HFFc6 (cell line): ENCODE measurements around the gene PLEKHH1. TPM values are rescaled to one million over a fixed set of nuclear protein-coding genes. Genes with fewer than 3 reads are reported as not detected.
"Not testable (repeated sequence)": the region's sequence is repeated elsewhere in the genome, so short reads cannot be mapped to it uniquely, and the experiment has no call there.

Source experiments
- DNase-seq: peaks from one replicate; pipeline ENCODE4 v3.0.0-alpha.2; 2018
- H3K27ac Mint-ChIP-seq: 2 replicates; pipeline ENCODE4 v1.8.0; 2020; ENCODE audit warnings: mild to moderate bottlenecking, mixed read lengths
- H3K27me3 Mint-ChIP-seq: 2 replicates; pipeline ENCODE4 v1.8.0; 2021; ENCODE audit warnings: mild to moderate bottlenecking, moderate library complexity, mixed read lengths; ENCODE audit not compliant: insufficient read depth
- H3K36me3 Mint-ChIP-seq: 2 replicates; pipeline ENCODE4 v1.8.0; 2021; ENCODE audit warnings: low read depth, mixed read lengths
- H3K4me1 Mint-ChIP-seq: 2 replicates; pipeline ENCODE4 v1.8.0; 2020; ENCODE audit warnings: low read depth, mixed read lengths
- H3K4me3 Mint-ChIP-seq: 2 replicates; pipeline ENCODE4 v1.8.0; 2020; ENCODE audit warnings: mild to moderate bottlenecking, moderate library complexity, mixed read lengths
- H3K9me3 Mint-ChIP-seq: 2 replicates; pipeline ENCODE4 v1.8.0; 2020; ENCODE audit warnings: mild to moderate bottlenecking, mixed read lengths
- CTCF ChIP-seq: fragments of 200-600 bp; sonication (generic); IDR thresholded peaks from 2 replicates; pipeline ENCODE4 v1.5.0; 2021; ENCODE audit warnings: antibody characterized with exemption, mild to moderate bottlenecking
- total RNA-seq, 6 experiments: library from RNA; stranded (reverse); fragmentation: NEBNext Ultra II Directional; extraction: Animal tissue kit (Norgen Biotek cat#: 25700); gene quantifications; 2 replicates in 1 of 6; 3 replicates in 5 of 6; pipeline ENCODE4 v1.2.3, GENCODE V29; 2021

Gene PLEKHH1
- total RNA-seq, 6 experiments from 2014 or later, result 0.10 to 0.28 (median 0.19) TPM

DNA sequence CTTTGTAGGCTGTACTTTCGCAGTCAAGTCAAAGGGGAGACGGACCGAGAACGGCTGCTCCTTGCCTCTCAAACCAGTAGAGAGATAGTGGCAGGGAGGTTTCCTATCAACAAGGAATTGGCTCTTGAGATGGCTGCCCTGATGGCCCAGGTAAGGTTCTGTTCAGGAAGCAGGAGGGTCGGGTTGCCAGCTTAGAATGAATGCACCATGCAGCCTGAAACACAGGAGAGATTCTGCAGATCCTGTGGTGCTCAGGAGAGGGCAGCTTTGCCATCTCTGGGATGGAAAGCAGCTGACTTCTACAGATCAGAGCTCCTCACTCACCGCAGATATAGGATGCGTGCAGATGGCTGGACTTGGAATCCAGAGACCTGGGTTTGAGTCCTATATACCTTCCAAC lies 49.0 kb downstream of the PLEKHH1 start:
- H3K4me3 Mint-ChIP-seq, result no peak overlapping the region
- TF ChIP-seq CTCF, result no peak; the same call in 1 of the 2 replicates
- no peak overlapping the region for H3K27ac Mint-ChIP-seq
- no peaks in the 10 kb centered on the region for H3K36me3 Mint-ChIP-seq
- H3K27me3 Mint-ChIP-seq, result peaks cover 11% of the 10 kb centered on the region
- H3K9me3 Mint-ChIP-seq, result no peaks in the 10 kb centered on the region
- peaks cover 7% of the 10 kb centered on the region; the same call in 1 of the 2 replicates for H3K4me1 Mint-ChIP-seq
- no peak for DNase-seq

DNA sequence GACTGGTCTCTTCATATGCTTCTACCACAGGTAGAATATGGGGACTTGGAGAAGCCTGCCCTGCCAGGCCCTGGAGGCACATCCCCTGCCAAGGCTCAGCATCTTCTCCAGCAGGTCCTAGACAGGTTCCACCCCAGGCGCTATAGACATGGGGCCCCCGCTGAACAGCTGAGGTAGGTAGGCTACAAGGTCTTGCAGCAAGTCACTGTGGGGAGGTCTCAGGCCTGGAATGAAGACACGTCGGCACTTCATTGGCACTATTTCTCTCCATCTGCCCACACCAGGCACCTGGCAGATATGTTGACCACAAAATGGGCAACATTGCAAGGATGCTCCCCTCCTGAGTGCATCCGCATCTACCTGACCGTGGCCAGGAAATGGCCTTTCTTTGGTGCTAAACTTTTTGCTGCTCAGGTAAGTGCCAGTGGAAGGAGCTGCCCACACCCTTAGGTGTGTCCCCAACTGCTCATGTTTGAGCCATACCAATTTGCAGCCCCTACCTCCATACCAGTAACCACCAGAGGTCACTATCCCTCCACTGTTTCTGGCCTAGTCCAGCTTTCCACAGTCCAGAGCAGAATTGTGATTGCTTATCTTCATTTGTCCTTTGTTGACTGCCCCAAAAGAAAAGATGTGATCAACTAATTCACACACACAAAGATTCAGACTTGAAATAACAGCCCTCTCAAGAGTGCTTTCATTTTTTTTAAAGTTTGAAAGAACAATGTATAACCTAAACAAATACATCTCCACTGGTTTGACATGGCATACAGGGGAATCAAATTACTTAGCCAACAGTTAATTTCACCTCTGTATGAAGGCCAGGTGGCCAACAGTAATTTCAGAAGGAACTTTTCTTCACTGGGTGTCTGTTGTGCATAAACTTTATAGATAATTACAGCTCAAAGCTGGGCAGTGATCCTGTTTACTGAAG lies 50.9 kb downstream of the PLEKHH1 start:
- Mint-ChIP-seq H3K4me1 (peaks cover 7% of the 10 kb centered on the region; the same call in 1 of the 2 replicates), H3K4me3 (no peak overlapping the region), H3K27ac (no peak overlapping the region), H3K9me3 (no peaks in the 10 kb centered on the region), H3K36me3 (no peaks in the 10 kb centered on the region), H3K27me3 (peaks cover 4% of the 10 kb centered on the region)
- TF ChIP-seq CTCF, result peak; percentile 88
- peak; percentile 43 for DNase-seq

GRCh38 chr14:67584978-67585377 lies 51.9 kb downstream of the PLEKHH1 start:
- DNase-seq, result no peak
- no peak overlapping the region for H3K27ac Mint-ChIP-seq
- H3K4me1 Mint-ChIP-seq, result peaks cover 7% of the 10 kb centered on the region; the same call in 1 of the 2 replicates
- no peaks in the 10 kb centered on the region for H3K36me3 Mint-ChIP-seq
- no peak for TF ChIP-seq CTCF
- H3K4me3 Mint-ChIP-seq, result no peak overlapping the region
- no peaks in the 10 kb centered on the region for H3K9me3 Mint-ChIP-seq
- peaks cover 4% of the 10 kb centered on the region for H3K27me3 Mint-ChIP-seq

- no peaks in the 10 kb centered on the region for H3K9me3 Mint-ChIP-seq
- H3K4me1 Mint-ChIP-seq, result peaks cover 7% of the 10 kb centered on the region; the same call in 1 of the 2 replicates
- H3K27me3 Mint-ChIP-seq, result peaks cover 5% of the 10 kb centered on the region
- no peak for DNase-seq
- no peak for TF ChIP-seq CTCF
- H3K36me3 Mint-ChIP-seq, result no peaks in the 10 kb centered on the region
- H3K27ac Mint-ChIP-seq, result no peak overlapping the region
- no peak overlapping the region for H3K4me3 Mint-ChIP-seq
Measured at GRCh38 chr14:67586369-67586768, 53.3 kb downstream of the PLEKHH1 start.

DNA sequence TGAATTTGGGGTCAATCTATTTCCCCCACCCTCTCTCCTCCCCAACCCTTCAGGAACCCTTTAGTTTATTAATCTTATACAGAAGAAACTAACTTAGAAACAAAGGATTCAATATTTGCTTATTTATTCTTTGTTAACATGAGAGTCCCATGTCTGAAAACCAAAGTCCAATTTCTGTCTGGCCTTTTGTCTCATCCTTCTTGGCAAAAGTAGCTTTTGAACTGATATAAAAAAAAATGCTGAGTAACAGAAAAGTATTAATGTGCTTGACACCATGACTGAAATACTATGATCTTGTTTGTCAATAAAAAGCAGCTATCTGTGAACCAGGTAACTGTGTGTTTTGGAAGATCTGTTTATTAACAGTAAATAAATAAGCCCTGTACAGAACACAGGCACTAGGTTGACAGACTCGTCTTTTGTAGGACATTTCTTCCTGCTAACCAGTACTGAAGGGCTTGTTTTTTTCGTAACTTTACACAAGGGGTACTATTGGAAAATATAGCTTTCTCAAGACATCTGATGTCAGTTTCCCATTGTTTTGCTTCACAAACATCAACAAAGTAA lies 56.2 kb downstream of the PLEKHH1 start:
- Mint-ChIP-seq H3K27ac (no peak overlapping the region), H3K4me3 (no peak overlapping the region), H3K9me3 (no peaks in the 10 kb centered on the region), H3K27me3 (peaks cover 2% of the 10 kb centered on the region; the same call in 1 of the 2 replicates), H3K4me1 (no peaks in the 10 kb centered on the region), H3K36me3 (no peaks in the 10 kb centered on the region)
- no peak for DNase-seq
- TF ChIP-seq CTCF, result no peak

- not testable (repeated sequence) for H3K4me3 Mint-ChIP-seq, H3K27ac Mint-ChIP-seq, DNase-seq, H3K36me3 Mint-ChIP-seq, H3K9me3 Mint-ChIP-seq, H3K27me3 Mint-ChIP-seq, H3K4me1 Mint-ChIP-seq
Measured at GRCh38 chr14:67593650-67594049, 60.6 kb downstream of the PLEKHH1 start.
